Measurements from ENCODE around the gene TPH2. TPM values are rescaled to one million over a fixed set of nuclear protein-coding genes. Genes with fewer than 3 reads are reported as not detected.

The TPH2 gene
- total RNA-seq: under 0.01 TPM in 1 of 2 replicates, not detected in the other

GRCh38 chr12:71938728-71939385 is at the start of gene TPH2:
Gene TPH2, plus strand, starts transcription at chr12:71938845. Its CDS starts 142 bp downstream, at chr12:71938987.

Other genes with a start within 250 kb of the TPH2 start
- 14.1 and 45.1 TPM in 2 replicates for gene RAB21, start 184.0 kb upstream of the TPH2 start, total RNA-seq
- 25.1 and 27.0 TPM in 2 replicates for gene TBC1D15, start 99.1 kb upstream of the TPH2 start, total RNA-seq